LoVo (cell line): ENCODE data around the gene HAUS3.

Experiments
- DNase-seq: peaks from one replicate; pipeline ENCODE4 v3.0.0-alpha.2; 2016; ENCODE audit warnings: low spot score

The HAUS3 gene

GRCh38 chr4:2241410-2242353, at the start of gene HAUS3, which contains the start of gene POLN:
HAUS3 (minus strand) TSS chr4:2242121; CDS start chr4:2240946, 1,175 bp downstream.
POLN (minus strand) TSS chr4:2242121; CDS start chr4:2229231, 12,890 bp downstream.
- DNase-seq = peak; percentile 98

GRCh38 chr4:2290974-2291704, 49.2 kb upstream of the HAUS3 start:
- DNase-seq = no peak

- no peak for DNase-seq
Measured at GRCh38 chr4:2290488-2290887, 48.6 kb upstream of the HAUS3 start.

GRCh38 chr4:2289955-2290333, 48.0 kb upstream of the HAUS3 start:
- DNase-seq = no peak

GRCh38 chr4:2289311-2289954, 47.5 kb upstream of the HAUS3 start:
- no peak for DNase-seq

- no peak for DNase-seq
Measured at GRCh38 chr4:2288051-2288541, 46.2 kb upstream of the HAUS3 start.

- no peak for DNase-seq
Measured at GRCh38 chr4:2287594-2287915, 45.6 kb upstream of the HAUS3 start.

- DNase-seq = no peak
Measured at GRCh38 chr4:2286904-2287593, 45.1 kb upstream of the HAUS3 start.

- DNase-seq = no peak
Measured at GRCh38 chr4:2285613-2286381, 43.9 kb upstream of the HAUS3 start.

GRCh38 chr4:2284934-2285612, 43.2 kb upstream of the HAUS3 start:
- DNase-seq = no peak

- DNase-seq = no peak
Measured at GRCh38 chr4:2284161-2284933, 42.4 kb upstream of the HAUS3 start.

GRCh38 chr4:2283199-2283711, 41.3 kb upstream of the HAUS3 start:
- no peak for DNase-seq

GRCh38 chr4:2281575-2282343, 39.8 kb upstream of the HAUS3 start:
- no peak for DNase-seq

- DNase-seq = no peak
Measured at GRCh38 chr4:2280531-2281300, 38.8 kb upstream of the HAUS3 start.

- DNase-seq = no peak
Measured at GRCh38 chr4:2277956-2278355, 36.0 kb upstream of the HAUS3 start.

GRCh38 chr4:2276581-2277325, 34.8 kb upstream of the HAUS3 start:
- DNase-seq = no peak

GRCh38 chr4:2275546-2276251, 33.8 kb upstream of the HAUS3 start:
- no peak for DNase-seq
